ENCODE data around the gene YIPF3. TPM values are rescaled to one million over a fixed set of nuclear protein-coding genes. Genes with fewer than 3 reads are reported as not detected.
"Not testable (repeated sequence)": the region's sequence is repeated elsewhere in the genome, so short reads cannot be mapped to it uniquely, and the experiment has no call there.

Gene YIPF3
- total RNA-seq, 1 donor from 2014 or later = 133 TPM

DNA sequence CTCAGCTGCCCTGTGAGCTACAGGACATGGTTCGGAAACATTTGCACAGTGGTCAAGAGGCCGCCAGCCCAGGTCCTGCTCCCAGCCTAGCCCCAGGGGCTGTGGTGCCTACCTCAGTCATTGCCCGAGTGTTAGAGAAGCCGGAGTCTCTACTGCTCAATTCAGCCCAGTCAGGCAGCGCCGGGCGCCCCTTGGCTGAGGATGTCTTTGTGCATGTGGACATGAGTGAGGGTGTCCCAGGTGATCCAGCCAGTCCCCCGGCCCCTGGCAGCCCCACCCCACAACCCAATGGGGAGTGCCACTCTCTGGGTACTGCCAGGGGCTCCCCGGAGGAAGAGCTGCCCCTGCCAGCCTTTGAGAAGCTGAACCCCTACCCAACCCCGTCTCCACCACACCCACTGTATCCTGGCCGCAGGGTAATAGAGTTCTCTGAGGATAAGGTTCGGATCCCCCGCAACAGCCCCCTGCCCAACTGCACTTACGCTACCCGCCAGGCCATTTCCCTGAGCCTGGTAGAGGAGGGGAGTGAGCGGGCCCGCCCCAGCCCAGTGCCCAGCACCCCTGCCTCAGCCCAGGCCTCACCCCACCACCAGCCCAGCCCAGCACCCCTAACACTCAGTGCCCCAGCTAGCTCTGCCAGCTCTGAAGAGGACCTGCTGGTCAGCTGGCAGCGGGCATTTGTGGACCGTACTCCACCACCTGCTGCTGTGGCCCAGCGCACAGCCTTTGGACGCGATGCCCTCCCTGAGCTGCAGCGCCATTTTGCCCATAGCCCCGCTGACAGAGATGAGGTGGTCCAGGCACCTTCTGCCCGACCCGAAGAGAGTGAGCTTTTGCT is 11.8 kb downstream of the YIPF3 start:
- no peak for DNase-seq (ENCODE audit: low spot score)
- no peak overlapping the region for H3K4me3 Mint-ChIP-seq (ENCODE audit: unreplicated experiment)
- H3K4me1 Mint-ChIP-seq (ENCODE audit: low read depth) = peaks cover 7% of the 10 kb centered on the region
- H3K36me3 Mint-ChIP-seq (ENCODE audit: low read depth) = peaks cover 18% of the 10 kb centered on the region
- TF ChIP-seq, protein P1, sequence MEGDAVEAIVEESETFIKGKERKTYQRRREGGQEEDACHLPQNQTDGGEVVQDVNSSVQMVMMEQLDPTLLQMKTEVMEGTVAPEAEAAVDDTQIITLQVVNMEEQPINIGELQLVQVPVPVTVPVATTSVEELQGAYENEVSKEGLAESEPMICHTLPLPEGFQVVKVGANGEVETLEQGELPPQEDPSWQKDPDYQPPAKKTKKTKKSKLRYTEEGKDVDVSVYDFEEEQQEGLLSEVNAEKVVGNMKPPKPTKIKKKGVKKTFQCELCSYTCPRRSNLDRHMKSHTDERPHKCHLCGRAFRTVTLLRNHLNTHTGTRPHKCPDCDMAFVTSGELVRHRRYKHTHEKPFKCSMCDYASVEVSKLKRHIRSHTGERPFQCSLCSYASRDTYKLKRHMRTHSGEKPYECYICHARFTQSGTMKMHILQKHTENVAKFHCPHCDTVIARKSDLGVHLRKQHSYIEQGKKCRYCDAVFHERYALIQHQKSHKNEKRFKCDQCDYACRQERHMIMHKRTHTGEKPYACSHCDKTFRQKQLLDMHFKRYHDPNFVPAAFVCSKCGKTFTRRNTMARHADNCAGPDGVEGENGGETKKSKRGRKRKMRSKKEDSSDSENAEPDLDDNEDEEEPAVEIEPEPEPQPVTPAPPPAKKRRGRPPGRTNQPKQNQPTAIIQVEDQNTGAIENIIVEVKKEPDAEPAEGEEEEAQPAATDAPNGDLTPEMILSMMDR (IDR thresholded peaks at IDR 0.05) = no peak
- no peak overlapping the region for H3K27ac Mint-ChIP-seq (ENCODE audit: unreplicated experiment)
- no peaks in the 10 kb centered on the region for H3K9me3 Mint-ChIP-seq (ENCODE audit: low read depth)
- no peaks in the 10 kb centered on the region for H3K27me3 Mint-ChIP-seq (ENCODE audit: low read depth)

- Mint-ChIP-seq H3K9me3 (ENCODE audit: low read depth) (no peaks in the 10 kb centered on the region), H3K4me1 (ENCODE audit: low read depth) (peaks cover 5% of the 10 kb centered on the region), H3K4me3 (ENCODE audit: unreplicated experiment) (no peak overlapping the region), H3K36me3 (ENCODE audit: low read depth) (peaks cover 23% of the 10 kb centered on the region), H3K27ac (ENCODE audit: unreplicated experiment) (no peak overlapping the region), H3K27me3 (ENCODE audit: low read depth) (no peaks in the 10 kb centered on the region)
- DNase-seq (ENCODE audit: low spot score) = no peak
- TF ChIP-seq, protein P1 (IDR thresholded peaks at IDR 0.05) = no peak
These were observed 13.3 kb downstream of the YIPF3 start for GRCh38 chr6:43503443-43503842.

DNA sequence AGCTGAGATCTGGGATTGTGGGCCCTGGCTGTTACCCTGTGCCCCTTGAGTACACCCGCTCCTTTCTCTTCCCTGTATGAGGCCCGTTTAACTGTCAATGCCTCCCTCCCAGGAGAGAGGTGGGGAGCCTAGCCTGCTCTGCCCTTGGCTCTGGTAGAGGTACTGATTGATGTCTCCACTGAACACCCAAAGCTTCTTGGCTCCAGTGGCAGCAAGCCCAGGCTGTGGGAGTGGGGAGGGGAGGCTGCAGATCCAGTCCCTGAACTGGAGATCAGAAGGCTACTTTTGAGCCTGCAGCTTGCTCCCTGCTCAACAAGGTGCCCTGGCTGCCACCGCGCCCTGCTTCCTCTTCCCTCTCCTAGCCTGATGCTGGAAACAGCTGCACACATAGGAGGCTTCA is 14.1 kb downstream of the YIPF3 start:
- Mint-ChIP-seq H3K27me3 (ENCODE audit: low read depth) (no peaks in the 10 kb centered on the region), H3K36me3 (ENCODE audit: low read depth) (peaks cover 23% of the 10 kb centered on the region)

DNA sequence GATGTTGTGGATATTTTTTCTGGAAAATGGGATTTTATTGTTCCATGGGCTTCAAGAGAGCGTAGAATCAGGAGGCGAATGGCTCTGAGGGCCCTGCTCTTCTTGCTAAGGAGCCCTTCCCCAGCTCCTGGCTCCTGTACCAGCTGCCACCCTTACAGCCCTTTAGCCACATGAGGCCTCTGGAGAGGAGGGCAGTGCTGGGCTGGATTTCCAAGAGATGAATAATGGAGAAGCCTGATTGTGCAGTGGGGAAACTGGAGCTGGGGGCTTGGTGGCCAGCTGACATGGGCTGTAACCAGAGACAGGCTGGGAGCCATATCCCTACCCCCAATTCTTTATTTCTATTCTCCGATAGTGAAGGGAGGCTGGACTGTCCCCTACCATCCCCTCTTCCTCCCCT is 15.8 kb downstream of the YIPF3 start:
- no peak overlapping the region for H3K4me3 Mint-ChIP-seq (ENCODE audit: unreplicated experiment)
- H3K27me3 Mint-ChIP-seq (ENCODE audit: low read depth) = no peaks in the 10 kb centered on the region
- peaks cover 23% of the 10 kb centered on the region for H3K36me3 Mint-ChIP-seq (ENCODE audit: low read depth)
- no peak overlapping the region for H3K27ac Mint-ChIP-seq (ENCODE audit: unreplicated experiment)
- DNase-seq (ENCODE audit: low spot score) = no peak
- TF ChIP-seq, protein P1 (IDR thresholded peaks at IDR 0.05) = no peak
- H3K4me1 Mint-ChIP-seq (ENCODE audit: low read depth) = peaks cover 25% of the 10 kb centered on the region
- no peaks in the 10 kb centered on the region for H3K9me3 Mint-ChIP-seq (ENCODE audit: low read depth)

More for the DNA sequence above, 14.1 kb downstream of the YIPF3 start:
- Mint-ChIP-seq H3K4me1 (ENCODE audit: low read depth) (peaks cover 8% of the 10 kb centered on the region), H3K9me3 (ENCODE audit: low read depth) (no peaks in the 10 kb centered on the region), H3K4me3 (ENCODE audit: unreplicated experiment) (no peak overlapping the region), H3K27ac (ENCODE audit: unreplicated experiment) (peak overlapping the region; percentile 27)
- no peak for DNase-seq (ENCODE audit: low spot score)
- TF ChIP-seq, protein P1 (IDR thresholded peaks at IDR 0.05) = no peak

DNA sequence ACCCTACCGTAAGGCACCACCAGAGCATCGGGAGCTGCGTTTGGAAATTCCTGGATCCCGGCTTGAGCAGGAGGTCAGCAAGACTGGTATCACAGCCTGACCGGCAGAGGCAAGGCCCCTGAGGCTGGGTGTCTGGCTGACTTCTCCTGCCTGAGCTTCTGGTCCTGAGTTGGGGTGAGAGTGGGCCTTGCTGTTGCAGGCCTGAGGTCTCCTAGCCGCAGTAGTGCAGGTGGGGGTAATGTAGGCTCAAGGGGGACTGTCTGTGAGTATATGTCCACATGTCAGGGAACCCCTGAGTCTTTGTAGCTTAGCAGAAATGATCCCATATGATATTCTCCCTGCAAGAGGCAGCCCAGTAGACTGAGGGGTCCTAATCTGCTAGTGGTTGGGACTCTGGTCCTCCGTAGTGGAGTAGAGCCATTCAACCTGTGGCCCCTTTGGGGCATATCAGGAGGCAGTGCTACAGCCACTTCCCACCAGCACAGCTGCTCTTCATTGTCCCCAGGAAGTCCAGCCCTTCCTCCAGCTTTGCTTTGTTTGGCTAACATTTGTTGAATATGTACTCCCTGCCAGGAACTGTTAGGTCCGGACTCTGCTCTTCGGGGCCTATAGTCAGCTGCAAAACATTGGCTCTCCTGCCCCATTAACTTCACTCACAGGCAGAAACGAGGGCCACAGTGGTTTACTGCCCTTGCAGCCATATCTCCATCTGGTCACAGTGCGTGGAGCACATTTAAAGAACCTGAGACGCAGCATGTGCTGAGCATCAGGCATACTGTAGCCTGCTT is 17.5 kb downstream of the YIPF3 start:
- TF ChIP-seq, protein P1 (IDR thresholded peaks at IDR 0.05) = no peak
- Mint-ChIP-seq H3K9me3 (ENCODE audit: low read depth) (no peaks in the 10 kb centered on the region), H3K27me3 (ENCODE audit: low read depth) (no peaks in the 10 kb centered on the region), H3K36me3 (ENCODE audit: low read depth) (peaks cover 22% of the 10 kb centered on the region), H3K4me1 (ENCODE audit: low read depth) (peaks cover 35% of the 10 kb centered on the region), H3K4me3 (ENCODE audit: unreplicated experiment) (no peak overlapping the region), H3K27ac (ENCODE audit: unreplicated experiment) (no peak overlapping the region)
- DNase-seq (ENCODE audit: low spot score) = no peak

DNA sequence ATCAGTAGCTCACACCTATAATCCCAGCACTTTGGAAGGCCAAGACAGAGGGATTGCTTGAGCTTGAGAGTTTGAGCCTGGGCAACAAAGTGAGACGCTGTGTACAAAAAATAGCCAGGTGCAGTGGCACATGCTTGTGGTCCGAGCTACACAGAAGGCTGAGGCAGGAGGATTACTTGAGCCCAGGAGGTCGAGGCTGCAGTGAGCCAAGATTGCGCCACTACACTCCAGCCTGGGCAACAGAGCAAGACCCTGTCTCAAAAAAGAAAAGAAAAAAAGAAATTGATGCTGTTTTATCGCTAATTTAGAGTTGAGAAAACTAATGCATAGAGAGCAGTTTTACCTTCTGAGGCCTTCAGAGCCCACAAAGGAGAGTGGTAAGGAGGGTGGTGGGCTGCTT is 18.4 kb downstream of the YIPF3 start:
- not testable (repeated sequence) for H3K27ac Mint-ChIP-seq (ENCODE audit: unreplicated experiment); H3K9me3 Mint-ChIP-seq (ENCODE audit: low read depth); H3K4me3 Mint-ChIP-seq (ENCODE audit: unreplicated experiment); DNase-seq (ENCODE audit: low spot score); H3K27me3 Mint-ChIP-seq (ENCODE audit: low read depth)
- H3K36me3 Mint-ChIP-seq (ENCODE audit: low read depth) = peaks cover 18% of the 10 kb centered on the region
- peaks cover 35% of the 10 kb centered on the region for H3K4me1 Mint-ChIP-seq (ENCODE audit: low read depth)
